Measurements from ENCODE around the gene RBM19. TPM values are rescaled to one million over a fixed set of nuclear protein-coding genes. Genes with fewer than 3 reads are reported as not detected.

The RBM19 gene
- polyA plus RNA-seq, 5 donors, result 26.8 to 31.9 (median 30.0) TPM

DNA sequence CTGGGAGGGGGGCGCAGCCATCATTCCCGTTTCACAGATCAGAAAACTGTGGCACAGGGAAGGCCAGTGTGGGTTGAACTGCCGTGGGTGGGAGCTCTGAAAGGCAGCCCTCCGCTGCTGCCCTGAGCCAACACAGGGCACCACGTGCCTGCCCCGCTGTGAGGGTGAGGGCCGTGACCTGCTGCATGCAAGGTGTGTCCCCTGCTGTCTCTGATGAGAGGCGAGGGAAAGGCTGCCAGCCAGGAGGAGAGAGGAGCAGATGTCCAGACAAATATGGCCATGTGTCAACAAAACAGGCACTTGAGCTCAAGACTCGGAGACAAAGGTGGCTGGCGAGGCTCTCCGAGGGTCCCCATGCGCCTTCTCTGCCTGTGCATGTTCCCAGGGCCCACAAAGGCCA, 108.8 kb downstream of the RBM19 start:
- DNase-seq, result no peak

DNA sequence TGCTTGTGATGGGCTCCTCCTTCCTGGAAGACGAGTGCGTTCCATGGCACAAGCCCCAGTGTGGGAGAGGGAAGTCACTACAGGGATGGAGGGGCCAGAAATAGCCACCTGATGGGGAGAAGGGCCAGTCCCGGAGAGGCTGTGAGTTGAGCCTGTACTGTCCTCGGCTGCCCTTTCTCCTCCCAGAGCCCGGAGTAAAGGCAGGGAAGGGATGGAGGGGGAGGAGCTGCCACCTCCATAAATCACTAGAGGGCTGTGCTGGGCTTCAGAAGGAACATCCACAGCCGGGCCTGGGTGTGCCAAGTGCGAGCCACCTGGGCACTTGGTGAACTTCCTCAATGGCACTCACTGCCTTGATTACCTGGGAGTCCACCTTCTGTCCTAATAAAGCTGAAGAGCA, 110.1 kb downstream of the RBM19 start:
- no peak for DNase-seq

DNA sequence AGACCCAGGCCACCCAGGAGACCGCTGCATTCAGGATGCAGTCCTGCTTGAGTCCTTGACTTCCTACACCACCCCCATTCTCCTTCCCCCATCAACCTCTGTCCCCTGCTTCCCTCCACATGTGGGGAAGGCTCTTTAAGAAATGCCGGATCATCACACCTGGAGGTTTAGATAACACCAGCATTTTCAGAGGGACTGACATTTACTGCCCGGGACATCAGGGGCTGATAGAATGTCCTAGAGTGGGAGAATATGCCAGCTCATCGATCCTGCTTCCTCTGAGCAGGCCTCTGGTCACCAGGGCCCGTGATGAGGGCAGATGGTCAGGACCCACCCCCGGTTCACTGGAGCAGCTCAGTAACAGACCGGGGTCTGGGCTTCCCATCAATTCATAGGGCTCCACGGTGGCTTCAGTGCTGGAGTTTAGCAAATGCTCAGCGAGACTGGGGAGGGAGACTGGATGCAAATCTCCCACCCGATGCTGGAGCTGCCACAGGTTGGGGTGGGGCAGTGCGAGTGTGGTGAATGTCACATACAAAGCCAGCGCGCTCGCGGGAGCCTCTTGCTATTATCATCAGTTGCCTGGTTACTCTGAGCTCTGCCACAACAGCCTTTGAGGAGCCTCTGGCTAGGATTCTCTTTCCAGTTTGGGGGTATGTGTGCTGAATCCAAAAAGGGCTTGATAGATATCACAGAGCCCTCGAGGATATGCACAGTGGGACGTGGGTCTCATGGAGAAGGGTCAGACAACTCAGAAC, 111.6 kb downstream of the RBM19 start:
- DNase-seq, result no peak

DNA sequence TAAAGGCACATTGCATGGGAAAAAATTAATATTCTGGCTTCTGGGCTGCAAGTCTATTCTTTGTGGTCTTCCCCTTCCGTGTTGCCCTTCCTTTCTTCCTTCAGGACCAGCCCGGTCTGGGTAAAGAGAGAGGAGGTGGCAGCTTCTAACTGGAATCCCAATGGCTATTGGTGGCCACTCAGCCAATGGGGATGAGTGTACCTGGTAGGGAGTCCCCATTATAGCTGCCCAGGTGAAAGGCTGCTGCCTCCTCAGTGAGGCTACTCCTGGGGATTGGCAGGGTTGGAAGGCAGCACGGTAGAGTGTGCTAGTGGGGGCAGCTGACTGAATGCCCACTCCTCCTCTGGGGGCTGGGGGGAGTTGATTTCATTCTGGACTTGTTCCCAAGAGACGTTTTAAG, 112.6 kb downstream of the RBM19 start:
- no peak for DNase-seq

DNA sequence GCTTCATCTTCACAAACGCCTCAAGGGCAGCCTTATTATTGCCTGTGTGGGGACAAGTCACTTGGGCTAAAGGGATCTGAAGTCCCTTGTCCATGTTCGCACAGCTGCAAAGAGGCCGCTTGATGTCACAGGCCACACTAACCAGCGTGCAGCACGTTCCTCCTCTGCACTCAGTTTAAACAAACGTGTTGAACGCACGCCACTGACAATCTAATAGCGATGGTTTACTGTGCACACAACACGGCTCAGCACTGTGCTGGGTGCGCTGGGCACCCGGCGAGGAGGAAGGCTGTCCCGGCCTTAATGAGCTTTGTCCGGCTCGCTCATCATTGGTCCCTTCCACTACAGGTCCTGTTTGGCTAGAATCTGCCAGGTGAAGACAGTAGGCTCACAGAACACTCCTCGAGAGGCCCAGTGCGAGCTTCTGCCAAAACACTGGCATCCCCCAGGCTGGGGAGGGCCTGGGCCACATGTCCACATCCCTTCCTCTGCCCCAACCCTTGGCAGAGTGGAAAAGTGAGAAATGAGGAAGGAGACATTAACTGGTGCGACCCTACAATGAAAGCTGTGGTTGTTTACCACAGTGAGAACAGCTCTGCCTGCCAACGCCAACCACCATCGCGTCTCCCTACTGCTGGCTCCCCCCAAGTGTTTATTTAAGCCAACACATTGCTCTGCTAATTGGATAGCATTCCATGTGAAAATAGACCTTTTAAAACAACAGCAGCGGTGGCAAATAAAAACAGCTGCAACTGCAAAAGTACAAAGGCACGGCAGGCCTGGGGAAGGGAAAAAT, 113.2 kb downstream of the RBM19 start:
- no peak for DNase-seq

DNA sequence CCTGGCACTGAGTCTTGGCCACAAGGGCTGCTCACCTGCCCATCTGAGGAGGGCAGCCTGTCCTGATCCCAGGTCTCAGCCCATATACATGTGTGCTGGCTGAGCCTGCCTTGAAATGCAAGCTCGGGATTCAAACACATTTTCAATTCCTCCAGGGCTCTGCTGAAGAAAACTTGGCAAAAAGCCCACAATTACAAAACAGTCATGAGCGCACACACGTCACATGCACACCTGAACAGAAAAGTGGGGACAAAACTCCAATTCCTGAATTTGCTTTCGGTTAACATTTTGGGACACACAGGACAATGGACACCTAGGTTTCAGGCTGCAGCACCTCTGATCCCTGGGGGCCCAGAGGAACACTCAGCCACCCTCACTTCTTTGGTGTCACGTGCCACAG, 113.9 kb downstream of the RBM19 start:
- no peak for DNase-seq

DNA sequence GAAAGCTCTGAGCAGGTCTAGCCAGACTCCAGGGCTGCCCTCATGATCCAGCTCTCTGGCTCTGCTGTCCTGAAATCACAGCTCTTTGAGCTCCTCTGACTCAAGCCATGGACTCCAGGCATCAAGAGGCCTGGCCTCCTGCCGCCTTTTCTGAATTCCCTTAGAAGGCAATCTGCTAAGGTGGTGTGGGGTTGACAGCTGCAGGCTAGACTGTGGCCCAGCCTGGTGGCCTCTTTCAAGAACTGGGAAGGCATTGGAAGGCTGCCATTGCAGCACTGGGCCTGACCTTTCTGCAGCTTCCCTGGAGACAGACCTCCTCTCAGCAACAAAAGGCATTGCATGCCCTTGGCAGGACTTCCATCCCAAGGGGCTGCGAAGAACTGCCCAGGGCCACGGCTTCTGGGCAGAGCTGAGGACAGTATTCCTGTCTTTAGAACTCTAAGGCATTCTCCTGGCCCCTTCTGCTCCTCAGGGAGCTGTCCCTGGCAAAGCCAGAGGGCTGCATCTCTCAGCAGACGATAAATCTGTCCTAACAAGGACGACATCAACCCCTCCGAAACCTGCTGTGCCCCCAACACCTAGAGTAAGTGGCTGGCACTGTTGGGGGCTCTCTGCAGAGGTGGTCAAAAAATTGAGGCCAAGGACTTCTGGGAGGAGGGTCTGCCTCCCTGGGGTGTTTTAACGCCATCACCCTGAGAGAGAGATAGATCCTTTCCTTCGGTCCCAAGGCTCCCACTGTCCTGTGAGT, 115.6 kb downstream of the RBM19 start:
- DNase-seq, result no peak

DNA sequence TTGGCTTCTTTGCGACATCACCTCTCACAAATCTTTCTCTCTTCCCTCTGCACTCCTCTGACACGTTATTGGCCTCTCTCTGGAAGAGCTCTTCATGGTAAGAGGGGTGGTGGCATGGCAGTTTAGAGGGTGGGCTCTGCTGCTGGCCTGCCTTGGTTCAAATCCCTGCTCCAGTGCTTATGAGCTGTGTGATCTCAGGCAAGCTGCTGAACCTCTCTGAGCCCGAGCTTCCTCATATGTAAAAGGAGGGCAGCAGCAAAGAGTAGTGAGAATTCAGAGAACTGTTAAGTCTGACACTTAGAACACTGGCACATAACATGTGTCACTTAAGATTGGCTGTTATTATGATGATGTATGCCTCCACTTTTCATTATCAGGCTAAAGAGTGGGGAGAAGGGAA, 118.3 kb downstream of the RBM19 start:
- no peak for DNase-seq

DNA sequence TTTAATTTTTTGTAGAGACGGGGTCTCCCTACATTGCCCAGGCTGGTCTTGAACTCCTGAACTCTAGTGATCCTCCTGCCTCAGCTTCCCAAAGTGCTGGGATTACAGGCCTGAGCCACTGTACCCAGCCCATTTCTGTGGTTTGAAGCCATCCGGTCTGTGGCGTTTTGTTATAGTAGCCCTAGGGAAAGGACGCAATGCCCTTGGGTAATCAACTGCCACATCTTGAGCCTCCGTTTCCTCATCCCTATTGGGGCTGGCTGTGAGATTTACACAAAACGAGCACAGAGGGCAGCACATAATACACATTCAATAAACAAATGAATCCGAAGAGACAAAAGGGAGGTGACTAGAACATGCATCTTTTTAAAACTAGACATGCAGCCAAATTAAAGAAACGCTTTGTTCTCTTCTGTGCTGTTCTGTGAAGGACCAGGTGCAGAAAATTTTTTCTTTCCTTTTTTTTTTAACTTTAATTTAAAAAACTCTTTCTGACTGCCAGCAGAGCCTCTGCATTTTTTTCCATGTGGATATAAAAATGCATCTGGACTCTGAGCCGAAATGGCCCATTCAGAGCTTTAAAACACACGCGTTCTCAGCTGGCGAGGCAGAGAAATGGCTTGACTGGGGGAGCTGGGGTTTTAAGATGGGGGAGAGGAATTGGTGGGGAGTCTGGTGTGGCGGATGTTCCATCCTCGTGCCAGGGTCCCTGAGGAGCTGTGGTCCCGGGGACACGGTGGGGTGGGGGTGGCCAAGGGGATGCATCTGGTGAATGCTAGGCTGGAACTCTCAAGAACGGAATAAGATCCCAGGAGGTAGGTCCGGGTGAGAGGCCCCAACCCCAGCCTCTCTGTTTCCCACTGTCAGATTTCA, 119.0 kb downstream of the RBM19 start:
- DNase-seq, result no peak

DNA sequence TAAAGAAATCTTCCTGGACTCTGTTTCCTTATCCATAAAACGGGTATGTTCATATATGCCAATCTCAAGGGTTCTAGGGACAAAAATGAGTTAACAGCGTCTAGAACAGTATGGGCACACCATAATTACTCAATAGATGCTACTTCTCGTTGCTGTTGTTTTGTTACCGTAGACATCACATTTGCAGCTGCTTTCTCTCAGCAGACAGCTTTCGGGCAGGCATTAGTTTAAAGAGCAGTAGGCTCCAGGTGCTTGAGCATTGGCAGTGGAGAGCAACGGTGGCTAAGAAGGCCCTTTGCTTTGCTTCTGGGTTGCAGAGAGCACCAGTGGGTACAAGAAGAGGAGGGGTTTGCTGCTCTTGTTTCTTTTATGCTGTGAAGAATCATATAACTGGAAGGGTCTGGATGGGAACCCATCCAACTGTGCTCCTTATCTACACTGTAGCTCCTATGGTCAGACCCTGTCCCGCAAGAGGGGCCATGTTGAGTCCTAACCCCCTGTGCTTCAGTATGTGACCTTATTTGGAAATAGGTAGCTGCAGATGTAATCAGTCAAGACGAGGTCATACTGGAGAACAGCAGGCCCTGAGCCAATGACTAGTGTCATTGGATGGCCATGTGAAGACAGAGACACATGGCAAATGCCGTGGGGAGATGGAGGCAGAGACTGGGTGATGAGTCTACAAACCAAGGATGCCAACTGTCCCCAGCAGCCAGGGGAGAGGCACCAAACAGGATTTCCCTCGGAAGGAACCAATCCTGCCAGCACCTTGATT, 120.0 kb downstream of the RBM19 start:
- no peak for DNase-seq

DNA sequence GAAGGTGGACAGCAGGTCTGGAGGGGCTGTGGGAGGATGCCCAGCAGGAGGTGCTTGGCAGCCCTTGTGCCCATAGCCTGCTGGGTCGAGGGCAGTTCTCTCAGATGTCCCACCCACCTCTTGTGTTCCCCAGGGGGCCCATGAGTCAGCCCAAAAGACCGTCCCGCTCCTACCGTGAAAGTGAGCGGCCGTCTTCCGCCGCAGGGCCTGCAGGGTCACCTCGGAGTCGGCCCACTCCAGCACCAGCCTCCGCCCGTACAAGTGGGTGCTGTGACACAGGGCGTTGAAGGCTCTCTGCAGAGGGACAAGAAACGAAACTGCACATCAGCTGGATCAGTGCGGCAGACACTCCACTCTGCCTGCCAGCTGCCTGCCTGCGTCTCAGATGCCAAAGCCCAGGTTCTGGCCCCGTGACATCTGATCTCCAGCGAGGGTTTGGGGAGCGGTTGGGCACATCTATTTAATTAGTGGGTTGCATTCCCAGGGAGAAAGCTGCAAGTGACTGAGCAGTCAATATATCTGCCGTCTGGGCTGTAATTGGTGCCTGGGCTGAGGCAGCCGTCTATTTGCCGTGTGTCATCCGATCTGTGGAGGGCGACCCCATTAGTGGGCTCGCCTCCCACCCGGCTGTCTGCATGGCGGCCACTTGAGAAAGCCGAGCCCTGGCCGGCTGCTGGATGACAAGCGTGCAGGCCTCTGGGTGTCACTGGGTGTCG, 121.5 kb downstream of the RBM19 start:
- no peak for DNase-seq

DNA sequence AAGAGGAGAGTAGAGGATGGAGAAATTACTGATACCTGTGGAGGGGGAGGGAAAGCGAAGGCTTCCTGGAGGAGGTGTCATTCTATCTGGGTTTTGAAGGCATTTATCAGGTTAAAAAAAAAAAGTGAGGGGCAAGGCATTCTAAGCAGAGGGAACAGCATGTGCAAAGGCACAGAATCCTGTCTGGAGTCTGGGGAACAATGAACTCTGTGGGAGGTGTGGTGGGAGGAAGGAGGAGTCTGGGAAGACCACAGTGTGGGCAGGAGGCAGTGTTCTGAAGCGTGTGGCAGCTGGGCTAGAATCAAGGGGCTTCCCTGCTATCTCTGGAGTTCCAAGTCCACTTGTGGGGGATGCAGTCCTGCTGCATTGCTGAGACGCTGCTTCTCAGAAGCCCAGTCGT, 123.4 kb downstream of the RBM19 start:
- DNase-seq, result no peak

DNA sequence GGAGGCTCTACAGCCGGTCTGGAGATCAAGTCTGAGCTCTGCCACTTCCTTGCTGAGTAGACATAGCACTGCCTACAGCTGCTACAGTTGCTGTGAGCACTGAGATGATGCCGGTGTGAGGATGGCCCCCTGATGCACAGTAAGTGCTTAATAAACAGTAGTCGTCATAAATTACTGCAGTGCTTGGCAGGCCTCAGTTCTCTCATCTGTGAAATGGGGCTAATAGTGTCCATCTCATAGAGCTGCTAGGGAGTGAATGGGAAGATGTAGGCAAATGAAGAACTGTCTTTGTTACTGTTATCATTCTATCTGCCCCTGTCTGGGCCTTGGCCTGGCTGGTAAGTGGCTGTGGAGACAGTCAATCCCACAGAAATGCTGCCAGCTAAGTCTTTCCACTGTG, 124.3 kb downstream of the RBM19 start:
- DNase-seq, result no peak

DNA sequence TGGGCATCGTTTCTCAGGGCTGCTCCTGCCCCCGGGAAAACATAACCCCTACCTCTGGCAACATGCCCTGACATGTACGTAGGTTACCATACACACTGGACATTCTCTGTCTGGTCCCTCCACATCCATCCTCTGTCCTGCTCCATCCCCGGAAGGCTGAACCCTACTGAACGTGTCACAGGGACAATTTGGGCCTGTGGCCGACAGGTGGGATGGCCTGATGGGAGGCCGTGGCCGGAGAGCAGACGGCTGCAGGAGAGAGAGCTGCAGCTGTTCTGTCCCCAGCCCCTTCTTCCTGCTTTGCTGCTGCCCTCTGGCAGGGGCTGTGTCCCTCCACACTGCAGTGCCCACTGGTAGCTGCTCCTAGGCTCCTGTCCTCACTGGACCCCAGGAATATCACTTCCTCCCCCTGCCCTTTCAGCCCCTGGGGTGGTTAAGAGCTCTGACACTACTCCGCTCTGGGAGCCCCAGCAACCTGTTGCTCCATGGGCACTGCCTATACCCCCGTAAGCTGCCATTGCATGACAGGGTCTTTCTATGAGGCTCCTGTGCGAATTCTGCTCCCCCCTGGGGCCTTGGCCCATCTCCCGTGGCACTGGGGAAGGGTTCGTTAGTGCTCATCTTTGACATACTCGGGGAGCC, 125.6 kb downstream of the RBM19 start:
- DNase-seq, result no peak

DNA sequence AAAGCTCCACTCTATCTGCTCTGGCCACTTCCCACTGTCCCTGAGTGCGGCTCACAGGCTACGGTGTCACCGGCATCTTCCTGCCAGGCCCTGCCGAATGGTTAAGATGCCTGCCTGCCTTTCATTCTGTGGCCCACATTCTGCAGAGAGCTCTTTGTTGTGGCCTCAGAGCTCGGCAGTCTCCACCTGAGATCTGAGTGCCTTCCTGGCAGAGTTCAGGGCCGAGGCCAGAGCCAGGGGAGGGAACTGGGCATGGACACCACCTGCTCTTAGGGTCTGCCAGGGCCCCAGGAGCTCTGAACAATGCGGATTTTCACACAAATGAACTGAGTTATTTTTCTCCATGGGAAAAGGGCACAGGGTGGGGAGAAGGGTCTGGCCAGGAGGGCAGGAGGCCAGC, 127.2 kb downstream of the RBM19 start:
- no peak for DNase-seq

DNA sequence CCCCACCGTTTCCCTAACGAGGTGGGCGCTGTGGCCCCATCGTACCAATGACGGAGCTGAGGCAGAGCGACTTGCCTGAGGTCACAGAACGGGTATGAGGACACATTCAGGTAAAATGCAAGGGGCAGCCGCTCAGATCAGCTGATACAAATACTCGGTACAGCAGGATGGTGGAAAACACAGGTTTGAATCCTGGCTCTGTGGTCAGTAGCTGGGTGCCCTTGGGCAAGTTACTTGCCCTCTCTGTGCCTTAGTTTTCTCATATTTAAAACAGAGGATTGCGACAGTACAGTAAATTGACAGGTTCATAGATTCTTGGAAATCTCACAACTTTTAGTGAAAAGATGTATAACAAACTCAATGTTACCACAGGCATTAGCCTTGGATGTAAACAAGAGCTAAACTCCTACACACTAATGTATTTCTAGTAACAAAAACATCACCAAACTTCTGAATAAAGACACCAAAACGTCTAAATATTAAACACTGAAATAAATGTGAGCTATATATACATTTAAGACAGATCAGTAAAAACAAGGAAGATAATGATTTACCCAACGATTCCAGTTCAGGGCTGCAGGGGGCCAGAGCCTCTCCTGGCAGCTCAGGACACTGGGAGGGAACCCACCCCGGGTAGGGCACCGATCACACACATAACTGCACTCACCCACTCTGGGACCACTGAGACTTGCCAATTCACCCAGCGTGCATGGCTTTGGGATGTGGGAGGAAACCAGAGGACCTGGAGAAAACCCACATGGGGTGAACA, 128.4 kb downstream of the RBM19 start:
- DNase-seq, result no peak

DNA sequence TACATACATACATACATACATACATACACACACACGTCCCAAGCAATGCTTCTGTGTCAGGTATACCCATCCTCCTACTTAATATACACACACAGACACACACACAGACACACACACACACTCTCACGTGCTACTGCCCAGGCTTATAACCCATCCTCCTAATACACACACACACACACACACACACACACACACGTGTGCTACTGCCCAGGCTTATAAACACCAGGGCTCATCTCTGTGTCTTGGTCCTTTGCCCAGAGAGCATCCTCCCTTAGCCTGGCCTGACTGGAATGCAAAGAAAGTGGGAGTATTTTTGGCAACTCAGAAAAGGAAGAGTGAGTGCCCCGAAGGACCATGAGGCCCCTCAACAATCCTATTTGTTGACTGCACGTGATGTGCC, 129.0 kb downstream of the RBM19 start:
- no peak for DNase-seq

DNA sequence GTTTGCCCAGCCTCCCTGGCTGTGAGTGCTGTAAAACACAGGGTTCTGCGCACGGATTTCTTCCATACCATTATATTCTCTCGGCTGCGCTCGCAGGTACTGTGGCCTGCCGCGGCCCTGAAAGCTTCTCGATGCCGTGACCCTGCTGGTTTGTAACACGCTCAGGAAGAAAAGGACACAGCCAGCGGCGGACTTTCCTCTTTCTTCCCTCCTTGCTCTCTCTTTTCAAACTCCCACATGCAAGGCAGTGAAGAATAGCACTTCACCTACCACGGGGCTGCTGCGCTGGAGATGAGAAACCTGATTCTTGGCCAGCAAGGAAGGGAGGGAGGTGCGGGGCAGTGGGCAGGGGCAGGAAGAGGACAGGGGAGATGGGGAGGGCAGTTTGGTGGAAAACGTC, 130.2 kb downstream of the RBM19 start:
- DNase-seq, result no peak

DNA sequence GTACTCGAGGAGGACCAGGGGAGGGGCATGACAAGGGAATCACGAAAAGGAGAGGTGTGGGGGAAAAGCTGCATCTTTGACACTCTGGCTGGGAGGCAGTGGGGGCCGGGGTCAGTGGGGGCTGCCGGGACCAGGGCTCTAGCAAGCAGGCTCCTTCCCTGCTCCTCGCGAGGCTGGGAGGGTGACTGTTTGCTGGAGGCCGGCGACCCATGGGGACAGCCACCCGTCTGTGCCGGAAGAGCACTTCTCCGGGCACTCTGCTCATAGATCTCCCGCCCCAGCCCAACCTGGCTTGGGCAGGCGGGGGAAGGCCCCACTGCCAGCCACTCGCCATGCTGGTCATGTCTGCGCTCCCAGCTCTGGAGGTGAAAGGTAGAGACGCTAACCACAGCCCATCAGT, 130.7 kb downstream of the RBM19 start:
- DNase-seq, result no peak

All from right lung (tissue), 5 donors.